GM23338 (cell line): ENCODE measurements around the gene LPCAT4. TPM values are rescaled to one million over a fixed set of nuclear protein-coding genes. Genes with fewer than 3 reads are reported as not detected.

ENCODE experiments used
- ATAC-seq: fragments of 200-7000 bp; cut with Tn5 transposase; 3 replicates; pipeline ENCODE4 v1.9.1; 2020
- DNase-seq: peaks from one replicate; pipeline ENCODE4 v3.0.0-alpha.2; 2015; ENCODE audit warnings: low spot score
- H2AFZ ChIP-seq: fragments of 200-600 bp; sonication (generic); 2 replicates; pipeline ENCODE4 v1.8.0; 2016; ENCODE audit warnings: antibody characterized with exemption, mild to moderate bottlenecking, moderate library complexity
- H3F3A ChIP-seq: fragments of 200-600 bp; sonication (generic); replicated peaks from 2 replicates; pipeline ENCODE4 v1.8.0; 2017; ENCODE audit warnings: antibody characterized with exemption, mixed run types, low read depth
- H3K27ac ChIP-seq: fragments of 200-600 bp; sonication (generic); 2 replicates; pipeline ENCODE4 v1.6.1; 2016; ENCODE audit warnings: low read depth
- H3K27me3 ChIP-seq: fragments of 200-600 bp; sonication (generic); 2 replicates; pipeline ENCODE4 v1.8.0; 2016; ENCODE audit warnings: mild to moderate bottlenecking, mixed run types, moderate library complexity; ENCODE audit not compliant: insufficient read depth
- H3K36me3 ChIP-seq: fragments of 200-600 bp; sonication (generic); 2 replicates; pipeline ENCODE4 v1.8.0; 2016; ENCODE audit warnings: mild to moderate bottlenecking; ENCODE audit not compliant: insufficient read depth
- H3K4me1 ChIP-seq: fragments of 200-600 bp; sonication (generic); 2 replicates; pipeline ENCODE4 v1.8.0; 2016; ENCODE audit warnings: mild to moderate bottlenecking, moderate library complexity; ENCODE audit not compliant: insufficient read depth
- H3K4me2 ChIP-seq: fragments of 200-600 bp; sonication (generic); 2 replicates; pipeline ENCODE4 v1.7.1; 2017; ENCODE audit warnings: mixed run types
- H3K4me3 ChIP-seq: fragments of 200-600 bp; sonication (generic); 2 replicates; pipeline ENCODE4 v1.6.1; 2016; ENCODE audit warnings: mixed run types
- H3K79me2 ChIP-seq: fragments of 200-600 bp; sonication (generic); replicated peaks from 2 replicates; pipeline ENCODE4 v1.8.0; 2017; ENCODE audit warnings: mild to moderate bottlenecking; ENCODE audit not compliant: insufficient read depth
- H3K9me2 ChIP-seq: fragments of 200-600 bp; sonication (generic); 2 replicates; pipeline ENCODE4 v1.8.0; 2017; ENCODE audit not compliant: insufficient read depth
- H4K20me1 ChIP-seq: fragments of 200-600 bp; sonication (generic); replicated peaks from 2 replicates; pipeline ENCODE4 v1.8.0; 2017; ENCODE audit warnings: mild to moderate bottlenecking; ENCODE audit not compliant: insufficient read depth
- H3K27ac Mint-ChIP-seq: 2 replicates; pipeline ENCODE4 v1.8.0; 2020; ENCODE audit warnings: inconsistent platforms, mild to moderate bottlenecking, moderate library complexity, mixed read lengths
- H3K27me3 Mint-ChIP-seq: 3 replicates; pipeline ENCODE4 v1.8.0; 2022; ENCODE audit warnings: low read depth, mild to moderate bottlenecking, moderate library complexity, mixed read lengths, inconsistent platforms; ENCODE audit not compliant: insufficient read depth, poor library complexity
- H3K36me3 Mint-ChIP-seq: 3 replicates; pipeline ENCODE4 v1.8.0; 2021; ENCODE audit warnings: low read depth, mild to moderate bottlenecking, inconsistent platforms, moderate library complexity, mixed read lengths
- H3K4me1 Mint-ChIP-seq: 3 replicates; pipeline ENCODE4 v1.8.0; 2020; ENCODE audit warnings: mild to moderate bottlenecking, inconsistent platforms, mixed read lengths
- H3K4me3 Mint-ChIP-seq: 3 replicates; pipeline ENCODE4 v1.8.0; 2021; ENCODE audit warnings: moderate library complexity, mild to moderate bottlenecking, inconsistent platforms, mixed read lengths
- H3K9me3 Mint-ChIP-seq: 3 replicates; pipeline ENCODE4 v1.8.0; 2020; ENCODE audit warnings: moderate library complexity, mild to moderate bottlenecking, inconsistent platforms, mixed read lengths
- EZH2 ChIP-seq: fragments of 200-600 bp; sonication (generic); IDR thresholded peaks from one replicate; pipeline ENCODE4 v1.8.0; 2017; ENCODE audit warnings: antibody characterized with exemption, mild to moderate bottlenecking, low read depth; ENCODE audit not compliant: unreplicated experiment
- EZH2phosphoT487 ChIP-seq: fragments of 200-600 bp; sonication (generic); IDR thresholded peaks from one replicate; pipeline ENCODE4 v1.8.1; 2018; ENCODE audit warnings: antibody characterized with exemption; ENCODE audit not compliant: unreplicated experiment
- POLR2AphosphoS5 ChIP-seq: IDR thresholded peaks from 2 replicates; pipeline ENCODE4 v1.6.1; 2016; ENCODE audit warnings: antibody characterized with exemption, low read depth
- polyA plus RNA-seq: library from polyadenylated mRNA; unstranded; fragments of >200 nt; fragmentation: Nextera tagmentation; extraction: Ambion mirVana; gene quantifications from 2 replicates; pipeline ENCODE4 v1.2.1, GENCODE V29; 2016
- total RNA-seq: library from RNA; depleted of rRNA; stranded (reverse); fragments of >200 nt; shearing (Covaris generic); gene quantifications from 2 replicates; pipeline ENCODE4 v1.2.3, GENCODE V29; 2014
- TF ChIP-seq, protein P1 (sequence below): fragments of 250-450 bp; sonication (Bioruptor Pico); IDR thresholded peaks from 2 replicates; pipeline ENCODE4 v1.5.0; 2020; ENCODE audit warnings: mild to moderate bottlenecking, moderate library complexity

Gene LPCAT4
- total and polyA plus RNA-seq, 2 experiments from 2014 or later = 36.8 to 49.1 TPM

DNA sequence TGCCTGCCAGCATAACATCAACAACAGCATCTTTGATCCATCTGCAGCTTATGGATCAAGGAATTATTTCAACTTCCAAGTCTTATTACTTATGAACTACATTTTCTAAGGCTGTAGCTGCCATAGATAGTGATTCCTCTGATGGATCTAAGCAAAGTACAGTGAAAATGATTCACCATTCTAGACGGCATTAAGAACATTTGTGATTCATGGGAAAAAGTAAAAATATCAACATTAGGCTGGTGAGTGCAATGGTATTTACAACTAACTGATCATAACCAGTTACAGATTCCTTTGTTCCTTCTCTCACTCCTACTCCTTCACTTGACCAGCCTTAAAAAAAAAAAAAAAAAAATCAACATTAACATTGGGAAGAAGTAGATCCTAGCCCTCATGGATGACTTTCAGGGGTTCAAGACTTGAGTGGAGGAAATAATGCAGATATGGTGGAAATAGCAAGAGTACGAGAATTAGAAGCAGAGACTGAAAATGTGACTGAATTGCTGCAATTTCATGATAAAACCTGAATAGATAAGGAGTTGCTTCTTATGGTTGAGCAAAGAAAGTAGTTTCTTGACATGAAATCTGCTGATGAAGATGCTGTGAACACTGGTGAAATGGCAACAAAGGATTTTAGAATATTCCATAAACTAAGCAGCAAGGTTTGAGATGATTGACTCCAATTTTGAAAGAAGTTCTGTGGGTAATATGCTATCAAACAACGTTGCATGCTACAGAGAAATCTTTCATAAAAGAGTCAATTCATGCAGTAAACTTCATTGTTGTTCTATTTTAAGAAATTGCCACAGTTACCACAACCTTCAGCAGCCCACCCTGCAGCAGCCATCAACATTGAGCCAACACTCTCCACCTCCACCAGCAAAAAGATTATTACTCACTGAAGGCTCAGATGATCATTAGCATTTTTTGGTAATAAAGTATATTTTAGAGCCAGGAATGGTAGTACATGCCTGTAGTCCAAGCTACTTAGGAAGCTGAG lies 52.2 kb downstream of the LPCAT4 start (continued):
- no peak for TF ChIP-seq EZH2phosphoT487
- TF ChIP-seq, protein P1, sequence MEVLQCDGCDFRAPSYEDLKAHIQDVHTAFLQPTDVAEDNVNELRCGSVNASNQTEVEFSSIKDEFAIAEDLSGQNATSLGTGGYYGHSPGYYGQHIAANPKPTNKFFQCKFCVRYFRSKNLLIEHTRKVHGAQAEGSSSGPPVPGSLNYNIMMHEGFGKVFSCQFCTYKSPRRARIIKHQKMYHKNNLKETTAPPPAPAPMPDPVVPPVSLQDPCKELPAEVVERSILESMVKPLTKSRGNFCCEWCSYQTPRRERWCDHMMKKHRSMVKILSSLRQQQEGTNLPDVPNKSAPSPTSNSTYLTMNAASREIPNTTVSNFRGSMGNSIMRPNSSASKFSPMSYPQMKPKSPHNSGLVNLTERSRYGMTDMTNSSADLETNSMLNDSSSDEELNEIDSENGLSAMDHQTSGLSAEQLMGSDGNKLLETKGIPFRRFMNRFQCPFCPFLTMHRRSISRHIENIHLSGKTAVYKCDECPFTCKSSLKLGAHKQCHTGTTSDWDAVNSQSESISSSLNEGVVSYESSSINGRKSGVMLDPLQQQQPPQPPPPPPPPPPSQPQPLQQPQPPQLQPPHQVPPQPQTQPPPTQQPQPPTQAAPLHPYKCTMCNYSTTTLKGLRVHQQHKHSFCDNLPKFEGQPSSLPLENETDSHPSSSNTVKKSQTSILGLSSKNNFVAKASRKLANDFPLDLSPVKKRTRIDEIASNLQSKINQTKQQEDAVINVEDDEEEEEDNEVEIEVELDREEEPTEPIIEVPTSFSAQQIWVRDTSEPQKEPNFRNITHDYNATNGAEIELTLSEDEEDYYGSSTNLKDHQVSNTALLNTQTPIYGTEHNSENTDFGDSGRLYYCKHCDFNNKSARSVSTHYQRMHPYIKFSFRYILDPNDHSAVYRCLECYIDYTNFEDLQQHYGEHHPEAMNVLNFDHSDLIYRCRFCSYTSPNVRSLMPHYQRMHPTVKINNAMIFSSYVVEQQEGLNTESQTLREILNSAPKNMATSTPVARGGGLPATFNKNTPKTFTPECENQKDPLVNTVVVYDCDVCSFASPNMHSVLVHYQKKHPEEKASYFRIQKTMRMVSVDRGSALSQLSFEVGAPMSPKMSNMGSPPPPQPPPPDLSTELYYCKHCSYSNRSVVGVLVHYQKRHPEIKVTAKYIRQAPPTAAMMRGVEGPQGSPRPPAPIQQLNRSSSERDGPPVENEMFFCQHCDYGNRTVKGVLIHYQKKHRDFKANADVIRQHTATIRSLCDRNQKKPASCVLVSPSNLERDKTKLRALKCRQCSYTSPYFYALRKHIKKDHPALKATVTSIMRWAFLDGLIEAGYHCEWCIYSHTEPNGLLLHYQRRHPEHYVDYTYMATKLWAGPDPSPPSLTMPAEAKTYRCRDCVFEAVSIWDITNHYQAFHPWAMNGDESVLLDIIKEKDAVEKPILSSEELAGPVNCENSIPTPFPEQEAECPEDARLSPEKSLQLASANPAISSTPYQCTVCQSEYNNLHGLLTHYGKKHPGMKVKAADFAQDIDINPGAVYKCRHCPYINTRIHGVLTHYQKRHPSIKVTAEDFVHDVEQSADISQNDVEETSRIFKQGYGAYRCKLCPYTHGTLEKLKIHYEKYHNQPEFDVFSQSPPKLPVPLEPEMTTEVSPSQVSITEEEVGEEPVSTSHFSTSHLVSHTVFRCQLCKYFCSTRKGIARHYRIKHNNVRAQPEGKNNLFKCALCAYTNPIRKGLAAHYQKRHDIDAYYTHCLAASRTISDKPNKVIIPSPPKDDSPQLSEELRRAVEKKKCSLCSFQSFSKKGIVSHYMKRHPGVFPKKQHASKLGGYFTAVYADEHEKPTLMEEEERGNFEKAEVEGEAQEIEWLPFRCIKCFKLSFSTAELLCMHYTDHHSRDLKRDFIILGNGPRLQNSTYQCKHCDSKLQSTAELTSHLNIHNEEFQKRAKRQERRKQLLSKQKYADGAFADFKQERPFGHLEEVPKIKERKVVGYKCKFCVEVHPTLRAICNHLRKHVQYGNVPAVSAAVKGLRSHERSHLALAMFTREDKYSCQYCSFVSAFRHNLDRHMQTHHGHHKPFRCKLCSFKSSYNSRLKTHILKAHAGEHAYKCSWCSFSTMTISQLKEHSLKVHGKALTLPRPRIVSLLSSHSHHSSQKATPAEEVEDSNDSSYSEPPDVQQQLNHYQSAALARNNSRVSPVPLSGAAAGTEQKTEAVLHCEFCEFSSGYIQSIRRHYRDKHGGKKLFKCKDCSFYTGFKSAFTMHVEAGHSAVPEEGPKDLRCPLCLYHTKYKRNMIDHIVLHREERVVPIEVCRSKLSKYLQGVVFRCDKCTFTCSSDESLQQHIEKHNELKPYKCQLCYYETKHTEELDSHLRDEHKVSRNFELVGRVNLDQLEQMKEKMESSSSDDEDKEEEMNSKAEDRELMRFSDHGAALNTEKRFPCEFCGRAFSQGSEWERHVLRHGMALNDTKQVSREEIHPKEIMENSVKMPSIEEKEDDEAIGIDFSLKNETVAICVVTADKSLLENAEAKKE (CRISPR knock-in tag) = no peak

DNA sequence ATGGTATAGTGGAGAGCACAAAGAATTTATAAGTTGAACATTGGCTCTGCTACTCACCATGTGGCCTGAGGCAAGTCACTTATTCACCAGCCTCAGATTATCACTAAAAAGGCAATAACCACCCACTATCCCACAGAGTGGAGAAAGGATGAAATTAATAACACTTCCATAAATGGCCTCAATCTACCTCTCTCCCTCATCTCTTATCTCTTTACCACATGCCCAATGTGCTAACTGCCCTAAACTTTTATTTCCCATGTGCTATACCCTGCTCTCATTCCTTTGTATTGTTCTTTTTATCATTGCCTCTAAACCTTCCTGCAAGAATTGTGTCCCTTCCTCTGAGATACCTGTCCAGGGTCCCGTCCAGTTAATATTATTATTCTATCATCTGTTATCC lies 55.4 kb downstream of the LPCAT4 start:
- ATAC-seq = no peak
- Histone ChIP-seq H4K20me1 (no peaks in the 10 kb centered on the region; the same call in 1 of the 2 replicates), H3K27me3 (no peaks in the 10 kb centered on the region), H3K36me3 (no peaks in the 10 kb centered on the region), H2AFZ (no peak overlapping the region), H3K9me2 (no peaks in the 10 kb centered on the region), H3F3A (no peaks in the 10 kb centered on the region), H3K79me2 (no peaks in the 10 kb centered on the region), H3K4me1 (no peaks in the 10 kb centered on the region), H3K27ac (no peak overlapping the region), H3K4me3 (no peak overlapping the region), H3K4me2 (no peak overlapping the region)
- Mint-ChIP-seq H3K36me3 (no peaks in the 10 kb centered on the region), H3K4me3 (no peak overlapping the region), H3K27ac (no peak overlapping the region), H3K27me3 (peaks cover 1% of the 10 kb centered on the region), H3K4me1 (no peaks in the 10 kb centered on the region), H3K9me3 (no peaks in the 10 kb centered on the region)
- DNase-seq = no peak
- TF ChIP-seq POLR2AphosphoS5 (no peak), EZH2 (no peak), EZH2phosphoT487 (no peak)
- TF ChIP-seq, protein P1 (CRISPR knock-in tag) = no peak
